DOHH2 (cell line): ENCODE measurements around the gene MKLN1.
A peak's percentile ranks its signal among the peaks of the same experiment; 100 is the strongest.

Source experiments
- CTCF ChIP-seq: fragments of 200-600 bp; sonication (generic); IDR thresholded peaks from one replicate; pipeline ENCODE4 v1.5.1; 2014; ENCODE audit warnings: antibody characterized with exemption, mild to moderate bottlenecking, low read depth, low read length; ENCODE audit not compliant: poor library complexity, severe bottlenecking
- EZH2phosphoT487 ChIP-seq: fragments of 200-600 bp; sonication (generic); IDR thresholded peaks from 2 replicates; pipeline ENCODE4 v1.6.1; 2017; ENCODE audit warnings: borderline replicate concordance, mild to moderate bottlenecking, antibody characterized with exemption, low read length, moderate library complexity, mixed read lengths

- TF ChIP-seq CTCF (peak; percentile 79), EZH2phosphoT487 (no peak)
Observed at GRCh38 chr7:131302876-131303707, 24.6 kb upstream of the MKLN1 start.
